ENCODE results near the gene EXOC3L4.

DNA sequence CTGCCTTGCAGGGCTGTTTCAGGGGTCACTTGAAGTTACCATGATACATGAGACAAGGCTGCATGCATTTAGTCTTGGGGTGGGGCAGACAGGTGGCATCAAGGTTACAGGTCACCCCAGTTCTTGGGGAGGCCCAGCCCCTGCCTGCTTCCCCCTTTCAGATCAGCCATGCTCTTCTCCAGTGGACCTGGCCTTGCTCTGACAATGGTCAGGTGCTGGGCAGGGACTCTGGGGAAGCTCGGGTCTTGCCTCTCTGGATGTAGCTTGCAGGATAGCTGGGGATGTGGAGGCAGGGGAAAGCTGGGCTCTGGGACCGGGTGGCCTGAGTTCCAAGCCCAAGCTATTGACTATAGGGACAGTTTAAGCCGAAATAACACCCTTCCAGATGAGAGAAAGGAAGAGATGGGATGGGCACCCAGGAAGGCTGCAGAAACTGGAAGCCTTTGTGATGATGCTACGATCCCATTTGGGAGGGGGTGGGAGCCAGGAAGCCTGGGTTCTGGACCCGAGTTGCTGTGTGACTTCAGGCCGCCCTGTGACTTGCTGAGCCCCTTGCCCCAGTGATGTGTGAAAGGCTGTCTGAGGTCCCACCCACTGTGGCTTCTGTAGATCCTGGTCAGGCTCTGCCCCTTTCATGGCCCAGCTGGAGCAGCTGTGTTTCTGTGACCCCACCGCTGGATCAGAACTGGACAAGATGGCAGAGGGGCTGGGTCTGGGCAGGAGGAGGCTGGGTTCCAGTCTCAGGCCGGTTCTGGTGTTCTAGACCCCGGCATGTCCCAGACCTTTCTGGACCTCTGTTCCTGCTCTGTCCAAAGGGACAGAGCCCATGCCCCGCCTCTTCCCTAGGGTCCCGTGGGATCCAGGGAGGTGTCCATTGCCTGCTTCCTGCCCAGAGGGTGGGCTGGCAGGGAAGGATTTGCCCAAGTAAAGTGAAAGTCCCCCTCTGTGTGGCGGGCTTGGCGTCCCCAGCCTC, 30.9 kb downstream of the EXOC3L4 start:
- TF ChIP-seq, protein P1, sequence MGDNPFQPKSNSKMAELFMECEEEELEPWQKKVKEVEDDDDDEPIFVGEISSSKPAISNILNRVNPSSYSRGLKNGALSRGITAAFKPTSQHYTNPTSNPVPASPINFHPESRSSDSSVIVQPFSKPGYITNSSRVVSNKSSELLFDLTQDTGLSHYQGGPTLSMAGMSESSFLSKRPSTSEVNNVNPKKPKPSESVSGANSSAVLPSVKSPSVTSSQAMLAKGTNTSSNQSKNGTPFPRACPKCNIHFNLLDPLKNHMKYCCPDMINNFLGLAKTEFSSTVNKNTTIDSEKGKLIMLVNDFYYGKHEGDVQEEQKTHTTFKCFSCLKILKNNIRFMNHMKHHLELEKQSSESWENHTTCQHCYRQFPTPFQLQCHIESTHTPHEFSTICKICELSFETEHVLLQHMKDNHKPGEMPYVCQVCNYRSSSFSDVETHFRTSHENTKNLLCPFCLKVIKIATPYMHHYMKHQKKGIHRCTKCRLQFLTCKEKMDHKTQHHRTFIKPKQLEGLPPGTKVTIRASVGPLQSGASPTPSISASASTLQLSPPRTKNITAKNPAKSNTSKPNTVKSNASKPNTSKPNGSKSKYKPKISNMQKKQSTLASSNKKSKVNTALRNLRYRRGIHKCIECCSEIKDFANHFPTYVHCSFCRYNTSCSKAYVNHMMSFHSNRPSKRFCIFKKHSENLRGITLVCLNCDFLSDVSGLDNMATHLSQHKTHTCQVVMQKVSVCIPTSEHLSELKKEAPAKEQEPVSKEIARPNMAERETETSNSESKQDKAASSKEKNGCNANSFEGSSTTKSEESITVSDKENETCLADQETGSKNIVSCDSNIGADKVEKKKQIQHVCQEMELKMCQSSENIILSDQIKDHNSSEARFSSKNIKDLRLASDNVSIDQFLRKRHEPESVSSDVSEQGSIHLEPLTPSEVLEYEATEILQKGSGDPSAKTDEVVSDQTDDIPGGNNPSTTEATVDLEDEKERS (tag by site-specific recombination; IDR thresholded peaks at IDR 0.05), result no peak
- TF ChIP-seq ZNF274 (IDR thresholded peaks at IDR 0.05; ENCODE audit: low read length) (no peak), ZNF274 (tag by site-specific recombination; IDR thresholded peaks at IDR 0.05; ENCODE audit: borderline replicate concordance) (no peak), ZNF24 (tag by site-specific recombination; IDR thresholded peaks at IDR 0.05) (no peak), ZNF664 (tag by site-specific recombination; IDR thresholded peaks at IDR 0.05) (no peak), MEIS1 (CRISPR knock-in tag; IDR thresholded peaks at IDR 0.05; ENCODE audit: borderline replicate concordance) (no peak), ZNF211 (tag by site-specific recombination; IDR thresholded peaks at IDR 0.05; ENCODE audit: low read depth) (no peak), TCF7L2 (IDR thresholded peaks at IDR 0.05; ENCODE audit: borderline replicate concordance, low read depth, low read length) (no peak)
- TF ChIP-seq, protein P2, sequence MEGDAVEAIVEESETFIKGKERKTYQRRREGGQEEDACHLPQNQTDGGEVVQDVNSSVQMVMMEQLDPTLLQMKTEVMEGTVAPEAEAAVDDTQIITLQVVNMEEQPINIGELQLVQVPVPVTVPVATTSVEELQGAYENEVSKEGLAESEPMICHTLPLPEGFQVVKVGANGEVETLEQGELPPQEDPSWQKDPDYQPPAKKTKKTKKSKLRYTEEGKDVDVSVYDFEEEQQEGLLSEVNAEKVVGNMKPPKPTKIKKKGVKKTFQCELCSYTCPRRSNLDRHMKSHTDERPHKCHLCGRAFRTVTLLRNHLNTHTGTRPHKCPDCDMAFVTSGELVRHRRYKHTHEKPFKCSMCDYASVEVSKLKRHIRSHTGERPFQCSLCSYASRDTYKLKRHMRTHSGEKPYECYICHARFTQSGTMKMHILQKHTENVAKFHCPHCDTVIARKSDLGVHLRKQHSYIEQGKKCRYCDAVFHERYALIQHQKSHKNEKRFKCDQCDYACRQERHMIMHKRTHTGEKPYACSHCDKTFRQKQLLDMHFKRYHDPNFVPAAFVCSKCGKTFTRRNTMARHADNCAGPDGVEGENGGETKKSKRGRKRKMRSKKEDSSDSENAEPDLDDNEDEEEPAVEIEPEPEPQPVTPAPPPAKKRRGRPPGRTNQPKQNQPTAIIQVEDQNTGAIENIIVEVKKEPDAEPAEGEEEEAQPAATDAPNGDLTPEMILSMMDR (tag by site-specific recombination; IDR thresholded peaks at IDR 0.05), result no peak
